OCI-LY7 (cell line): ENCODE results near the gene VIPR2. TPM values are rescaled to one million over a fixed set of nuclear protein-coding genes. Genes with fewer than 3 reads are reported as not detected.

Experiments used
- BruUV-seq: library from RNA; stranded (reverse); fragments of 400-500 nt; replicated peaks from 2 replicates; lab custom pipeline; 2021; lab: Mats Ljungman, UMichigan
- CTCF ChIA-PET: fragments of 300-600 bp; sonication (Branson Sonifier 250); formaldehyde crosslinking; loops from one replicate; lab custom pipeline; 2022; ENCODE audit warnings: antibody characterized with exemption; ENCODE audit not compliant: unreplicated experiment; lab: Charles Lee
- POLR2A ChIA-PET: fragments of 300-600 bp; sonication (Branson Sonifier 250); formaldehyde crosslinking; loops from one replicate; lab custom pipeline; 2022; ENCODE audit warnings: antibody characterized with exemption; lab: Charles Lee
- DNase-seq: peaks from one replicate; pipeline ENCODE4 v3.0.0-alpha.2; 2015; ENCODE audit warnings: low spot score
- H2AFZ ChIP-seq: fragments of 200-600 bp; sonication (generic), shearing (Covaris generic); 2 replicates; pipeline ENCODE4 v1.6.1; 2014; ENCODE audit warnings: mild to moderate bottlenecking, antibody characterized with exemption, low read length, moderate library complexity
- H3K27ac ChIP-seq: fragments of 200-600 bp; sonication (generic); 2 replicates; pipeline ENCODE4 v1.5.1; 2014; ENCODE audit warnings: mixed run types, low read depth, mild to moderate bottlenecking, moderate library complexity, low read length, inconsistent platforms; ENCODE audit not compliant: poor library complexity, severe bottlenecking
- H3K36me3 ChIP-seq: fragments of 200-600 bp; sonication (generic); 2 replicates; pipeline ENCODE4 v1.6.1; 2014; ENCODE audit warnings: mild to moderate bottlenecking, antibody characterized with exemption, low read length, moderate library complexity, mixed read lengths; ENCODE audit not compliant: insufficient read depth
- H3K4me1 ChIP-seq: fragments of 200-600 bp; sonication (generic); 2 replicates; pipeline ENCODE4 v1.5.1; 2014; ENCODE audit warnings: mild to moderate bottlenecking, low read length; ENCODE audit not compliant: insufficient read depth, poor library complexity, severe bottlenecking
- H3K4me2 ChIP-seq: fragments of 200-600 bp; sonication (generic); 2 replicates; pipeline ENCODE4 v1.6.1; 2014; ENCODE audit warnings: mild to moderate bottlenecking, low read length
- H3K4me3 ChIP-seq: fragments of 200-600 bp; sonication (generic); 2 replicates; pipeline ENCODE4 v1.5.1; 2014; ENCODE audit warnings: mild to moderate bottlenecking, low read depth, low read length; ENCODE audit not compliant: poor library complexity, severe bottlenecking
- H3K79me2 ChIP-seq: fragments of 200-600 bp; sonication (generic); 2 replicates; pipeline ENCODE4 v1.6.1; 2016; ENCODE audit warnings: low read depth, mild to moderate bottlenecking, low read length, moderate library complexity, mixed read lengths; ENCODE audit not compliant: insufficient read depth
- H3K9me2 ChIP-seq: fragments of 200-600 bp; sonication (generic); 2 replicates; pipeline ENCODE4 v1.6.1; 2016; ENCODE audit warnings: mild to moderate bottlenecking, low read length, mixed read lengths; ENCODE audit not compliant: insufficient read depth
- H3K9me3 ChIP-seq: fragments of 200-600 bp; sonication (generic); 2 replicates; pipeline ENCODE4 v1.6.1; 2014; ENCODE audit warnings: mild to moderate bottlenecking, mixed run types, low read length, mixed read lengths
- H4K20me1 ChIP-seq: fragments of 200-600 bp; sonication (generic); 2 replicates; pipeline ENCODE4 v1.6.1; 2014; ENCODE audit warnings: mild to moderate bottlenecking, antibody characterized with exemption, low read length, moderate library complexity, mixed read lengths; ENCODE audit not compliant: insufficient read depth
- CTCF ChIP-seq: fragments of 200-600 bp; sonication (generic); conservative IDR thresholded peaks from 2 replicates; pipeline ENCODE4 v1.5.1; 2014; ENCODE audit warnings: mild to moderate bottlenecking, antibody characterized with exemption, low read length, moderate library complexity, mixed read lengths
- EZH2phosphoT487 ChIP-seq: fragments of 200-600 bp; sonication (generic); IDR thresholded peaks from 2 replicates; pipeline ENCODE4 v1.6.1; 2018; ENCODE audit warnings: low read depth, borderline replicate concordance, mild to moderate bottlenecking, mixed run types, antibody characterized with exemption, low read length, moderate library complexity, mixed read lengths
- intact Hi-C: fragments of 100-400 bp; cut with micrococcal nuclease; formaldehyde crosslinking; loops from one replicate; pipeline ENCODE4 v1.10.0; 2022; ENCODE audit not compliant: unreplicated experiment
- total RNA-seq, 2 experiments: library from RNA; depleted of rRNA in 1 of 2; stranded (reverse); fragments of >200 nt in 1 of 2; shearing (Covaris generic) in 1 of 2; gene quantifications; 2 replicates each; pipeline ENCODE4 v1.2.3, GENCODE V29; 2014 to 2022

The VIPR2 gene
- total RNA-seq, 2 experiments from 2014 or later: not detected

GRCh38 chr7:159114096-159114495 is 30.6 kb downstream of the VIPR2 start:
- H3K9me3 ChIP-seq: no peaks in the 10 kb centered on the region
- BruUV-seq: no TSS peak
- no peak for DNase-seq
- intact Hi-C loops: no loop called here
- no peak overlapping the region for H3K27ac ChIP-seq
- no peak overlapping the region for H3K4me3 ChIP-seq
- TF ChIP-seq EZH2phosphoT487 (no peak), CTCF (no peak)
- ChIA-PET CTCF (no interaction called here), POLR2A (no interaction called here)
- no peaks in the 10 kb centered on the region for H3K36me3 ChIP-seq
- no peaks in the 10 kb centered on the region for H3K4me1 ChIP-seq
- no peak overlapping the region for H3K4me2 ChIP-seq
- H2AFZ ChIP-seq: no peak overlapping the region
- no peaks in the 10 kb centered on the region for H4K20me1 ChIP-seq
- no peaks in the 10 kb centered on the region for H3K9me2 ChIP-seq
- no peaks in the 10 kb centered on the region for H3K79me2 ChIP-seq

- Histone ChIP-seq H3K4me2 (no peak overlapping the region), H3K79me2 (no peaks in the 10 kb centered on the region), H3K9me2 (no peaks in the 10 kb centered on the region), H3K4me3 (no peak overlapping the region), H2AFZ (no peak overlapping the region), H4K20me1 (no peaks in the 10 kb centered on the region), H3K9me3 (no peaks in the 10 kb centered on the region), H3K4me1 (no peaks in the 10 kb centered on the region), H3K27ac (no peak overlapping the region), H3K36me3 (no peaks in the 10 kb centered on the region)
- no TSS peak for BruUV-seq
- TF ChIP-seq EZH2phosphoT487: no peak
- no peak for TF ChIP-seq CTCF
- ChIA-PET POLR2A (no interaction called here), CTCF (no interaction called here)
- intact Hi-C loops: no loop called here
- no peak for DNase-seq
Measured at GRCh38 chr7:159113056-159113455, 31.6 kb downstream of the VIPR2 start.

GRCh38 chr7:159112136-159113011 is 32.3 kb downstream of the VIPR2 start:
- H3K9me3 ChIP-seq: no peaks in the 10 kb centered on the region
- ChIA-PET POLR2A (no interaction called here), CTCF (no interaction called here)
- H3K79me2 ChIP-seq: no peaks in the 10 kb centered on the region
- H3K4me3 ChIP-seq: no peak overlapping the region
- no peaks in the 10 kb centered on the region for H3K36me3 ChIP-seq
- no peak overlapping the region for H3K4me2 ChIP-seq
- intact Hi-C loops: no loop called here
- DNase-seq: no peak
- no peaks in the 10 kb centered on the region for H3K4me1 ChIP-seq
- no peak for TF ChIP-seq CTCF
- TF ChIP-seq EZH2phosphoT487: no peak
- H3K27ac ChIP-seq: no peak overlapping the region
- no TSS peak for BruUV-seq
- no peak overlapping the region for H2AFZ ChIP-seq
- H3K9me2 ChIP-seq: no peaks in the 10 kb centered on the region
- no peaks in the 10 kb centered on the region for H4K20me1 ChIP-seq
